Measurements from ENCODE around the gene AFG1L.

DNA sequence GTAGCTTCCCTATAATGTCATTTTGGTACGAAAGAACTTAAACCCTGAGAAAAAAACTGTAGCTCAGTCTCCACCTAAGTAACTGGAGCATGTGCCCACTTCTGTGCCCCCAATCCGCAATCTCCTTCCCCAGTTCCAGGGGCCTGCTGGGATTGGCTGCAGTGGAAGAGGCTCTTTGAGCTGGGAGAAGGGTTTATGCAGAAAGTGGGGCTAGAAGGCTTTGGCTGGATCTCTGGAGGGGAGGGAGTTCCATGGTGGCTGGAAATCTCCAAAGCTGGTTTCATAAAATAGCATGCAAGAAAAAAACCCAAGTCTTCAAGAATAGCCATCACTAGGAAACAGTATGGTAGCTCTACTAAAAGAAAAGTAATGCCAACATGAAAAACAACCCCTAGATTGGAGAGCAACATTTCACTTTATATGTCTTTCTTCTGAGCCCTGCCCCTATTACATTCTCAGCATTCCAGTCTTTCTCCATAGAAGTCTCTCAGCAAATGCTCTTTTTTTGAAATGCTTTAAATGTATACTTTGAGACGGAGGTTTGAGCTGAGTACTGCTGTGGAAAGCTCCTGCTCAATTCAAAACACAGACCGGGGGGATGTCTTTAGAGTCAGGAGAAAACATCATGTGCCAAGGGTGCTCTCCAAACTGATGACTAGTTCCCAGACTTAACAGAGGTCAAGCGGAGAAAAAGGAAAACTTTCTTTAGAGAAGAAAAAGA is 229.8 kb downstream of the AFG1L start:
- TF ChIP-seq, protein P1, sequence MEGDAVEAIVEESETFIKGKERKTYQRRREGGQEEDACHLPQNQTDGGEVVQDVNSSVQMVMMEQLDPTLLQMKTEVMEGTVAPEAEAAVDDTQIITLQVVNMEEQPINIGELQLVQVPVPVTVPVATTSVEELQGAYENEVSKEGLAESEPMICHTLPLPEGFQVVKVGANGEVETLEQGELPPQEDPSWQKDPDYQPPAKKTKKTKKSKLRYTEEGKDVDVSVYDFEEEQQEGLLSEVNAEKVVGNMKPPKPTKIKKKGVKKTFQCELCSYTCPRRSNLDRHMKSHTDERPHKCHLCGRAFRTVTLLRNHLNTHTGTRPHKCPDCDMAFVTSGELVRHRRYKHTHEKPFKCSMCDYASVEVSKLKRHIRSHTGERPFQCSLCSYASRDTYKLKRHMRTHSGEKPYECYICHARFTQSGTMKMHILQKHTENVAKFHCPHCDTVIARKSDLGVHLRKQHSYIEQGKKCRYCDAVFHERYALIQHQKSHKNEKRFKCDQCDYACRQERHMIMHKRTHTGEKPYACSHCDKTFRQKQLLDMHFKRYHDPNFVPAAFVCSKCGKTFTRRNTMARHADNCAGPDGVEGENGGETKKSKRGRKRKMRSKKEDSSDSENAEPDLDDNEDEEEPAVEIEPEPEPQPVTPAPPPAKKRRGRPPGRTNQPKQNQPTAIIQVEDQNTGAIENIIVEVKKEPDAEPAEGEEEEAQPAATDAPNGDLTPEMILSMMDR (IDR thresholded peaks at IDR 0.05), result no peak
- TF ChIP-seq POLR2A (IDR thresholded peaks at IDR 0.05), result no peak
